Astrocyte of the cerebellum (primary cell): ENCODE data around the gene OLFM3.

Source experiments
- DNase-seq: peaks from one replicate; pipeline ENCODE4 v3.0.0-alpha.2; 2011; ENCODE audit warnings: low read depth
- H3K4me3 ChIP-seq: 2 replicates; pipeline ENCODE4 v1.5.1; 2011; ENCODE audit warnings: mild to moderate bottlenecking, low read depth, low read length, moderate library complexity
- in situ Hi-C: cut with HindIII; loops from 2 replicates; pipeline ENCODE4 v1.10.0; 2017; ENCODE audit warnings: low sequenced_read_pairs
- TF ChIP-seq, protein P1 (sequence below): IDR thresholded peaks from 2 replicates; pipeline ENCODE4 v1.5.1; 2012; ENCODE audit warnings: low read length, low read depth, moderate library complexity, mild to moderate bottlenecking; ENCODE audit errors: missing control alignments

OLFM3 gene

DNA sequence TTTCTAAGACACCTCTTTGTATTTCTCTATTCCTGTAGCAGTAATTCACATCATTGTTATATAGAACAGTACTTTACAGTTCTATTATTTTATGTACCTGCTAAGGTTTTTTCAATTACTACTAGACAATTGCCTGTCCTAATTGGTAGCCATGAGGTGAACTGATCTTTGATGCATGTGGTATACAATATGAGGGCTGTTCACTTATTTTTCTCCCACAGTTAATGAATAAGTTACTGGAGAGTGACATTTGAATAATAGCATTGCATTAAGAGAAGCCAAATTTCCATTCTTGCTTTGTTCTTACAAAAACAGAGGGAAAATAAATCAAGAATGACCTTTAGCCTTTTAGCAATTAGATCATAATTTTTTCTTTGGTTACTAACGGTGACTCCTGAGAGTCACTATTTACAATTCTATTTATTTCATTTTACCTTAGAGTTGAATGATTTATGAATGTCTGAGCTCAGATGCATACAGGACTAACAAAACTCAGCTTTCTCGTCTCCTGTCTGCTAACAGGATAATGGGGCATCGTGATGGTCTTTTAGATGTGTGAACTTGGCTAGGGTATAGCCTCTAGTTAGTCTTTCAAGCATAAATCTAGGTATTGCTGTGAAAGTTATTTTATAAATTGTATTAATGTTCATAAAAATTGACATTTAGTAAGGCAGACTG, 54.1 kb downstream of the OLFM3 start:
- TF ChIP-seq, protein P1, sequence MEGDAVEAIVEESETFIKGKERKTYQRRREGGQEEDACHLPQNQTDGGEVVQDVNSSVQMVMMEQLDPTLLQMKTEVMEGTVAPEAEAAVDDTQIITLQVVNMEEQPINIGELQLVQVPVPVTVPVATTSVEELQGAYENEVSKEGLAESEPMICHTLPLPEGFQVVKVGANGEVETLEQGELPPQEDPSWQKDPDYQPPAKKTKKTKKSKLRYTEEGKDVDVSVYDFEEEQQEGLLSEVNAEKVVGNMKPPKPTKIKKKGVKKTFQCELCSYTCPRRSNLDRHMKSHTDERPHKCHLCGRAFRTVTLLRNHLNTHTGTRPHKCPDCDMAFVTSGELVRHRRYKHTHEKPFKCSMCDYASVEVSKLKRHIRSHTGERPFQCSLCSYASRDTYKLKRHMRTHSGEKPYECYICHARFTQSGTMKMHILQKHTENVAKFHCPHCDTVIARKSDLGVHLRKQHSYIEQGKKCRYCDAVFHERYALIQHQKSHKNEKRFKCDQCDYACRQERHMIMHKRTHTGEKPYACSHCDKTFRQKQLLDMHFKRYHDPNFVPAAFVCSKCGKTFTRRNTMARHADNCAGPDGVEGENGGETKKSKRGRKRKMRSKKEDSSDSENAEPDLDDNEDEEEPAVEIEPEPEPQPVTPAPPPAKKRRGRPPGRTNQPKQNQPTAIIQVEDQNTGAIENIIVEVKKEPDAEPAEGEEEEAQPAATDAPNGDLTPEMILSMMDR: no peak
- no peak for DNase-seq
- in situ Hi-C loops: no loop called here
- no peak overlapping the region for H3K4me3 ChIP-seq

DNA sequence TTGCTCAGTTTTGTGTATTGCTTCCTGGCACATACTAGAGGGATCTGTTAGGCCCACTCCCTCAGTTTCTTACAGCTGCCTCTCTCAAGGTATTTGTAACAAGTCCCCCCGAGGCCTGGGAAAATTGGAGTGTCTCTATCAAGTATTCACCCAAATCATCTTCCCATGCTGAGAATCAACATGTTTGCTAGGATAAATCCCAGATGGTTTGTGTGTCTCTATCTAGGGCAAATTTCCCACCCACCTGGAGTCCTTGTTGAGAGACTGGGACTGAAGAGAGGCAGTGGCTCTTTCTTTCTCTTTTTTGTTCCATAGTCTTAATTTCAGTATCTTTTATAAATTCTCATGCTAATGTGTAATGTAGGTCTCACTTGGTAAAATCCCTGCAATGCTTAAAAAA, 58.0 kb downstream of the OLFM3 start:
- TF ChIP-seq, protein P1: no peak
- H3K4me3 ChIP-seq: no peak overlapping the region
- DNase-seq: no peak
- in situ Hi-C loops: no loop called here

DNA sequence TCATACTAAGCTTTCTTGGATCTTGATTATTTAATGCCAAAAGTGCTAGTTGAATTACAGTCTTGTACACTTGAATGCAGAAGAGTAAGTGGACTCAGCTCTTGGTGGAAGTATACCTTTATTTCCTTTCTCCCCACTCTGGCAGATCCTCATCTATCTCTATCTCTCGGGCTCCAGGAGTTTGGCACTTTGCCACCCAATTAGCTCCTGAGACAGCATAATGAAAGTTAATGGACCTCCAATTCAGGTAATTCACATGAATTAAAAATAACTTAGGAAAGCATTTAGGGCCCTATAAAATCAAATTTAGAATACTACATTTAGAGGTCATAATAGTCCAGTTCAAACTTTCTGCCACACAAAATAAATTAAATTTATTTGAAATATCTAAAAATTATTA, 67.4 kb downstream of the OLFM3 start:
- no peak overlapping the region for H3K4me3 ChIP-seq
- in situ Hi-C loops: no loop called here
- TF ChIP-seq, protein P1: no peak
- DNase-seq: no peak

DNA sequence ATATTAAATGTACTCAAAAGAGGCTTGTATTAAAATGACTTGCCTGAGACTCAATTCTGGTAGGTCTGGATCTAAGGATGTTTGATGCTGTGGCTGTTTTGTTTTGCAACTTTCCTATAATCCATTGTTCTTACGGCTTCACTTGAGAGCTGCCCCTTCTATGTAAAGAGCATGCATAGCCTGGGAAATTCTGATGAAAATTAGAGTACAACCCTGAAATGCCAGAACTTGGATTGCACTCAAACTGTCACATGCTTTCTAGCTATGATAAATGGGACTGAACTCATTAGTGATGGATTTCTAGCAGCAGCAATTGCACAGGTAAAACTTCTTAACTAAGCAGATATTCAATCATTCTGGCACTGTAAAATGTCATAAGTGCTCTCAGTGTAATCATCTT, 67.9 kb downstream of the OLFM3 start:
- no peak overlapping the region for H3K4me3 ChIP-seq
- in situ Hi-C loops: no loop called here
- TF ChIP-seq, protein P1: no peak
- no peak for DNase-seq

DNA sequence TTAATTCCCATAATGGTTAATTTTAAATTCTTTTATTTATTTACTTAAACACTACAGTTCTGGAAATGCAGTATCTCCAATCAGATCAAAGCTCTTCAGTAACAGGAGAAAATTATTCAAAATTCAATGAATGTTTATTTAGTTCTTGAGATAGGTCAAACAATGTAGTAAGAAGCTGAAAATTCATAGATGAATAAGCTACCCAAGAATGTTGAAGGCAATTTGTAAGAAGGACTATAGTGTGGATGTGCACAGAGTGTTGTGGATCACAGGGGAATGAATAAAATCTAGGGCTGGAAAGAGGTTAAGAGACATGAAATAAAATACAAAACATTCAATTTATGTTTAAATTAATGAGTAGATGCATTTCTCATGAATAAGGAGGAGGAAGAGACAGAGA, 72.0 kb downstream of the OLFM3 start:
- in situ Hi-C loops: no loop called here
- DNase-seq: no peak
- no peak overlapping the region for H3K4me3 ChIP-seq
- TF ChIP-seq, protein P1: no peak

DNA sequence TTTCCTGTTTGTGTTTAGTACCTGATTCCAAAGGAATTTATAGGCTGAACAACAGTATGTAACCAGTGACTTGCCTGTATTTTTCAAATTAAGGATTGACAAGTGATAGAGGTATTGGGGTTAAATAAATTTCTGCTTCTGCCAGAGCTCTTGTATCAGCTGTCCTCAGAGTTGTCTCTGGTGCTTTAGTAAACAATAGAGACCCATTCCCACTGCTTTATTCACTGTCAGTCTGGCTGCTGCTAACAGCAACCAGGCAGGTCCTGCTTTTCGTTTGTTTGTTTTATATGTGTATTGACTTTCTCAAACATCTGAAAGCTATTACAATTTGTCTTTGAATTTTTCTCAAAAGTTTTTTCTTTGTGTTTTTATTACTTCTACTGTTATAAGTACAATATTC, 76.1 kb downstream of the OLFM3 start:
- in situ Hi-C loops: no loop called here

More for the DNA sequence above, 76.1 kb downstream of the OLFM3 start:
- no peak for DNase-seq
- H3K4me3 ChIP-seq: no peak overlapping the region
- TF ChIP-seq, protein P1: no peak
